NK-92 (cell line): Measurements from ENCODE around the gene SAMD4A.

Experiments
- DNase-seq: peaks from one replicate; lab custom pipeline; 2025; ENCODE audit not compliant: unreplicated experiment; lab: John Stamatoyannopoulos, UW

Gene SAMD4A, protein sequence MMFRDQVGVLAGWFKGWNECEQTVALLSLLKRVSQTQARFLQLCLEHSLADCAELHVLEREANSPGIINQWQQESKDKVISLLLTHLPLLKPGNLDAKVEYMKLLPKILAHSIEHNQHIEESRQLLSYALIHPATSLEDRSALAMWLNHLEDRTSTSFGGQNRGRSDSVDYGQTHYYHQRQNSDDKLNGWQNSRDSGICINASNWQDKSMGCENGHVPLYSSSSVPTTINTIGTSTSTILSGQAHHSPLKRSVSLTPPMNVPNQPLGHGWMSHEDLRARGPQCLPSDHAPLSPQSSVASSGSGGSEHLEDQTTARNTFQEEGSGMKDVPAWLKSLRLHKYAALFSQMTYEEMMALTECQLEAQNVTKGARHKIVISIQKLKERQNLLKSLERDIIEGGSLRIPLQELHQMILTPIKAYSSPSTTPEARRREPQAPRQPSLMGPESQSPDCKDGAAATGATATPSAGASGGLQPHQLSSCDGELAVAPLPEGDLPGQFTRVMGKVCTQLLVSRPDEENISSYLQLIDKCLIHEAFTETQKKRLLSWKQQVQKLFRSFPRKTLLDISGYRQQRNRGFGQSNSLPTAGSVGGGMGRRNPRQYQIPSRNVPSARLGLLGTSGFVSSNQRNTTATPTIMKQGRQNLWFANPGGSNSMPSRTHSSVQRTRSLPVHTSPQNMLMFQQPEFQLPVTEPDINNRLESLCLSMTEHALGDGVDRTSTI

DNA sequence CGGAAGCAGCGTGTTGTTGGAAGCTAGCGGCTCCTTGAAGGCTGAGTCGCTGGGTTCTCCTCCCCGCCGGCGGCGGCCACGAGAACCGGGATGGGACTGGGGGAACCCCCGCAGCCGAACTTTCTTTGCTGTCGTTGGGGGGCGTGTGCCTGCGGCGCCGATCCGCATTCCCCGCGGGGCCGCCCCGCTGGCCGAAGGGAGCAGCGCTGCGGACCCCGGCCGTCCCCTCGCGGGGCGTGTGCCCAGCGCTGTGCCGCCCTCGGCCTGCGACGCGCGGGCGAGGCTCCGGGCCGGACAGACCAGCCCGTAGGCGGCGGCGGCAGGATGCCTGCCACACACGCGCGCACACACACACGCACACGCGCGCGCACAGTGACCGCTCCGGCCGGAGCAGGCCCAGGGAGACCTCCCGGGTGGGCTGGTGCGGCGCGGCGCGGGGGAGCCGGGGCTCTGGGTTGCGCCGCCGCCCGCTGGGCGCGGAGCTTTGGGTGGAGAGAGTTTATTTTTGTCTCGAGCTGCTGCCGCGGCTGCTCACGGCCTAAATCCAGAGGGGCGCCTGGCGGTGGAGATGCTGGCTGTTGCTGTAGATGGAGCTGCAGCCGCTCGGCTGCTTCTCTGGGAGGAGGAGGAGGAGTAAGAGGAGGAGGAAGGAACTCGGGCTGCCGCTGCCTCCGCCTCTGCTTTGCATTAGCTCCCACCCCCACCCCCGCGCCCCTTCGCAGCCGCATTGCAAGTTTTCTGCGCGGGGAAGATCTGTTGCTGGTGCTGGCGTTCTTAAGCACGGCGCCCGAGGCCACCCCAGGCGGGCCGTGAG is at the start of gene SAMD4A:
Gene SAMD4A (plus strand): TSS at position 719 of the 814 bp plus-strand sequence. CDS start 789 bp downstream, outside the sequence.
- no peak for DNase-seq

DNA sequence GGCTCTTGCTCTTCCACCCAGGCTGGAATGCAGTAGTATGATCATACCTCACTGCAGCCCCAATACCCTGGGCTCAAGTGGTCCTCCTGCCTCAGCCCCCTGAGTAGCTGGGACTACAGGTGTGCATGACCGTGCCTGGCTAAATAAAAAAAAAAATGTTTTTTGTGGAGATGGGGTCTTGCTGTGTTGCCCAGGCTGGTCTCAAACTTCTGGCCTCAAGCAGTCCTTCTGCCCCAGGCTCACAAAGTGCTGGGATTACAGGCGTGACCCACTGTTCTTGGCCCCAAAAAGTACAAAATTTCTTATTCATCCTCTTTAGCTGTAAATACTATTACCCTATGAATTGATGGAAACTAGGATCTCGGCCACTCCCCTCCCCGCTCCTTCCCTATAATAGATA is 42.5 kb upstream of the SAMD4A start:
- DNase-seq = no peak

DNA sequence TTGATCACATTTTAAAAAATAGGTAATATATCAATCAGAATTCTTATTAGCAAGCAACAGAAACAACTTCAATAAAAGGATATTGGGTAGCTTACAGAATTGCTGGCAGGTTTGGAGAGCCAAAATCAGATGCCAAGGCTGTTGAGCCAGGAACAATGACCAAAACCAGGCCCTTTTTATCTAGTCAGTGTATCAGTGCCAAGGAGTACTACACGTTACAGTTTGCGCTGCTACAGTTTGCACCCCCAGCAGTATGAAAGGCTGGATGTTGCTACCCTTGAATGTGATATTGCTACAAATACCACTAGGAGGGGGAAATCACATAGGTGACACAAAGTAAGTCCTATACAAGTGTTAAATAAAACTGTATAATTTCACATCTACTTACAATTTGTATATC is 38.0 kb upstream of the SAMD4A start:
- no peak for DNase-seq

DNA sequence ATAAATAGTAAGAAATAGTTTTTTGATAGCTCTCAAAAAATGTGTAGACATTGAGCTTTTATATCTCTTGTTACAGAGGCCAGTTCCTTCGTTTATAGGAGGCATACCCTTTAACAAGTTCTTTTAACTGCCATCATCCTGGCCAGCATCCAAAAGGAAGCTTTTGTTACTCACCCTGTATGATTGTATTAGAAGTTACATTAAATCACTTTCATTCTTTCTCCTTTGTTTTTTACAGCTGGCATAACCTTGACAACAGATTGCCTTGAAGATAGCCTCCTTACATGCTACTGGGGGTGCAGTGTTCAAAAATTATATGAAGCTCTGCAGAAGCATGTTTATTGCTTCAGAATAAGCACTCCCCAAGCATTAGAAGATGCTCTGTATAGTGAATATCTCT is 37.1 kb upstream of the SAMD4A start:
- no peak for DNase-seq

DNA sequence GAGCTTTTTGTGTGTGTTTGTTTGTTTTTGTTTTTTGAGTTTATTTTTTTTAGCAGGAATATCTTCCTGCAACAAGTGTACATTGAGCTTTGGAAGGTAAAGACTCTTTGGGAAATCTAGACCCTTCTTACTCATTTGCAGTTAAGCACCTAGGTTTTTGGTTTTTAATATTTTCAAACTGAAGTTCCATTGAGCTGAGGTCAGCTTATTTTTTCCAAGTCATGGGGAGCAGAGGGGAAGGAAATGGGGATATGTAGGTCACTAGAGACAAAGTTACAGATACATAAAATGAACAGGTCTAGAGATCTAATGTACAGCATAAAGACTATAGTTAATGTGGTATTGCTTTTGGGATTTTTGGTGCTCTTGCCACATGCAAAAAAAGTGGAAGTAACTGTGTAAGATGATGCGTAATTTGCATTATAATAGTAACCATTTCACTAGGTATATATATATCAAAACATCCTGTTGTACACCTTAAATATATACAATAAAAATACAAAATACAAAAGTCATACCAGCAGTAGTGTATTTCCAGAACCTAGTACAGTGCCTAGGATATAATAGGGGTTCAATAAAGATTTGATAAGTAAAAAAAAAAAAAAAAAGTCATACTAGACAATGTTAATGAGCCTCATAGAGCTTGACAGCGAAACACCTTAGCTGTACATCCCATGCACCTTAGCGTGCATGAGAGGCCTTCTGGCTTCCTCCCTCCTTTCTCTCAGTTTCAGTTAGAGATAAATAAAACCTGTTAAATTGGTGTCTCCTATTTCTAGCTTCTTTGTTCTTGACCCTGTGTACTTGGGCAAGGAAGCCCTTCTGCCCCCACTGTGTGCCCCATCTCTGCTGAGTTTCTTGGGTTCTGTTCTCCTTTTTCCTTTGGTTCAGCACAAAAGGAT is 34.6 kb upstream of the SAMD4A start:
- DNase-seq = no peak

DNA sequence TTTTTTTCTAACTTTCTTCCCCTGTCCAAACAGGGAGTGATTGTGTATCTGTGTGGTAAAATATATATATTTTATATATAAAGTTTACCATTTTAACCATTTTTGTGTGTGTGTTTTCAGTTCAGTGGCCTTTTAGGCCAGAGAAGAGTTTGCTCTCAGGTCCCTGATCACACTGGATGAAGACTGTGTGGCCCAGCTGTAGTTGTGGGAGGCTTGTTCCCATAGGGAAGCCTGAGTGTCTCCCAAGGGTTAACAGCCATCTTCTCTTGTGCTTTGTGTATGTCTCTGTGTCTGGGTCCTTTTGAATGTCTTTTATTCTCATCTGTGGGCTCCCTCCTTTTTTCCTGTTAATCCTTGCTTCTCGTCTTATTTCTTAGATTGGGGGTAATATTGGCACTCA is 33.8 kb upstream of the SAMD4A start:
- no peak for DNase-seq

DNA sequence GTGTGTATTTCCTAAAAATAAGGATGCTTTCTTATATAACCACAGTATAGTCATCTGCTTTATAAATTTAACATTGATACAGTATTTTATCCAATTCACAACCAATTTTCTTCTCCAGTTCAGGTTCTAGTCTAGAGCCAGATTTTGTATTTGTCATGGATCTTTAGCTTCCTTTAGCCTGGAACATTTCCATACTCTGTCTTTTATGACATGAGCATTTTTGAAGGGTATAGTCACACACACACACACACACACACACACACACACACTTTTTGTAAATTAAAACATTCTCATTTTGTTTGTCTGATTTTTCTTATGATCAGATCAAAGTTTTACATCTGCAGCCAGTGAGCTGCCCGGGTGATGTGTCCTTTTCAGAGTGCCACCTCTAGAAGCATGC is 31.8 kb upstream of the SAMD4A start:
- DNase-seq = no peak

DNA sequence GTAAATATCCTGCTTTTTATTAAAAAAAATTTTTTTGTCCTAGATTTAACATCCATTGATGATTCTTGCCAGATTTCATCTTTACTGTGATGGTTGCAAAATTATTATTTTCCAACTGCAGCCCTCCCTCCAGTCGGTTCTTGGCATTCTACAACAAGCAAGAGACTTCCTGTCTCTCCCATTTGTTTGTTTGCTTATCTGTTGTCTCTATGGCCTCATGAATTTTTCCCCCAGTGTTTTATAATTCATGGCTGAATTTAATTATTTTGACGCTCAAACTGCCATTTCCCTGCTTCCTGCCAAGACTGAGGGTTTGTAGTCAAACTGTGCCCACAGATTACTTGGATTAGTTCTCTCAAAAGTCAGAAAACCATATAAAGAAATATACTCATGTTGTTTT is 31.3 kb upstream of the SAMD4A start:
- no peak for DNase-seq

DNA sequence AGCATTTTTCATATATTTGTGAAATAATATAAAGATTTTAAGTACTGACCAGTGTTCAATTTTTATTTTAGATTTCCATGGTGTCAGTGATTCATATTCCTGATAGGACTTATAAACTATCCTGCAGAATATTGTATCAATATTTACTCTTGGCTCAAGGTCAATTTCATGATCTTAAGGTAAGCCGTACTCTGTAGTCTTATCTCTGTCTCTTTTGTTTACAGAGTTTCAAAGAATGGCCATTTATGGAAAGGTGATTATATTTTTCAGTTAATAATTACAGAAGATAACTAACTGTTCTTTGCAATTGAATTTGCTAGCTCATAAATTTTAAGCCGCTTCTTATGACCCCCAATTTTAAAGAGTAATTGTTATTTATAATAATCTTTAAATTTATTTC is 29.3 kb upstream of the SAMD4A start:
- DNase-seq = no peak

DNA sequence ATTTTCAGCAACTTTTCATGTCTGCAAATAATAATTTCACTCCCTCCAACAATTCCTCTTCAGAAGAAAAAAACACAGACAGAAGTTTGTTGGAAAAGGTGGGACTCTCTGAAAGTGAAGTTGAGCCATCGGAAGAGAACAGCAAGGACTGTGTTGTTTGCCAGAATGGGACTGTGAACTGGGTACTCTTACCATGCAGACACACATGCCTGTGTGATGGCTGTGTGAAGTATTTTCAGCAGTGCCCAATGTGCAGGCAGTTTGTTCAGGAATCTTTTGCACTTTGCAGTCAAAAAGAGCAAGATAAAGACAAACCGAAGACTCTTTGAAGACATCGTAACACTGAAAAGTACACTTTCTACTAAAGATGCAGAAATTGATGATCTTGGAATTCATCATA is 28.9 kb upstream of the SAMD4A start:
- no peak for DNase-seq

DNA sequence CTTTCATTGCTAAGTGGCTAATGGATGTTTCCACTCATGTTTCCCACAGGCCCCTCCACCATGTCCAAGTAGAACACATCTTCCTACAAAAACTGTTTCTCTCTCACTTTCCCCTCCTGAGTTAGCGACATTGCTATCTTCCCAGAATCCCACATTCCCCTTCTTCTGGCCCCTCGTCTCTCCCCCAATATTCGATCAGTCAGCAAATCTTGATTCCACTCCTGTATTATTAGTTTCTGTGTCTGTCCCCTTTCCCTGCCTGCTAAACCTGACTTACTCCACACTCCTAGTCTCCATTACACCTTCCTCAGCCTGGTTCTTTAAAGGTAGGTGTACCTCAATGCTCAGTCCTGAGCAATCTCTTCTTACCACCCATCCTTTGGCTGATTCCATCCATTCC is 19.3 kb upstream of the SAMD4A start:
- DNase-seq = no peak

DNA sequence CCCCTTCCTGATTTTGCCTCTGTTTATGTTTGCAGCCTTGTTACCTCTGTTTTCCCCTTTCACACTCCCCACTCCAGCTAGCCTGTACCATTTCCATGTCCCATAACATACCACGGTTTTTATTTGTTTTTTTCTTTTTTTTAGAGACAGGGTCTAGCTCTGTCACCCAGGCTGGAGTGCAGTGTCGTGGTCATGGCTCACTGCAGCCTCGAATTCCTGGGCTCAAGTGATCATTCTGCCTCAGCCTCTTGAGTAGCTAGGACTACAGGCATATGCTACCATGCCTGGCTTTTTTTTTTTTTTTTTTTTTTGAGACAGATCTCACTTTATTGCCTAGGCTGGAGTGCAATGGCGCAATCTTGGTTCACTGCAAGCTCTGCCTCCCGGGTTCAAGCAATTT is 18.4 kb upstream of the SAMD4A start:
- no peak for DNase-seq

DNA sequence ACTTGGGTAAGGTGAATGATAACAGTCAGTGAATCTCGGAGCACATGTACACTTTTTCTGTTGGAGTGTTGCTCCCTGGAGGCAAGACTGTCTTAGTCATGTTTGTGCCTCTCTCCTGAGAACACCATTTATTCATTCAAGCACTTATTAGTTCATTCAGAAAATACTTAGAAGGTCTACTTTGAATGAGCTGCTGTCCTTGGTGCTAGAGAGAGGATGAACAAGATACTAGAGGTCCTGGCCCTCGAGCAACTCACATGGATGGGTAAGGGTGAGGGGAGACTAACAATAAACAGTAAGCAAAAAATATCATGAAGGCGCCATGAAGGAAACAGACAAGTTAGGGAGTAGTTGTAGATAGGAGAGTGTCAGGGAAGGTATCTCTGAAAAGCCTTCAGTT is 17.1 kb upstream of the SAMD4A start:
- DNase-seq = no peak

DNA sequence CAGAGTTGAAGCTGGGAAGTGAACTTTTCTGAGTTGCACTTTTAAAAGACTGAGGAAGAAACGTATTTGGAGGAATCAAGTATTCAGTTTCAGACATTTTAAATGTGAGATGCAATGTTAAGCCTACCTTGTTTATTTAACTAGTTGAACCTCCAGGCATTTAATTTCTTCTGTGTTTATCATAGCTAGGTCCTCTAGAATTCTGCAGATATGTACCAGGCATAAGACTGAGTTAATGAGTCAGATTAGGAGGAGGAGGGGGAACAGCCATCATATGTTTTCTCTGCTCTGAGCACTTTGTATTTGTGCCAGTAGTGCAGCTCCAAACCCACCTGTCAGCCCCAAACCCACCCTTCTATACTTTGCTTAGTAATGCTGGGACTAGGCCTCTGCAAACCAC is 16.4 kb upstream of the SAMD4A start:
- no peak for DNase-seq

DNA sequence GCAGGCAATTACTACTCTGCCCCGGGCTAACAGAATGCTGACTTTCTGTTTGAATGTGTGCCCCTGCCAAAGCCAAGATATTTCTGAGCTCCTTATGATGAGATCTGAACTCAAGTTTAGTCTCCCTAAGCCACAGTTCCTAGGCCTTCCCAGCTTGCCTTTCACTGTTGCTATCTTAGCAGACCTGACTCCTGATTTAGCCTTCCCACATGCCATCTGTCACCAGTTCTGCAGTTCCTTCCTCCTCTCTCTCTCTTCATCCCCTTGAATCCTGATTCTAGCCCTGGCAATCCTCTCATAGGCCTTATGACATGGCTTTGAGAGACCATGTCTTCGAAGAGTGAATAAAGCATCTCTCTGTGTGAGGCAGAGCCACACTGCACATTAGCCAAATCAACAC is 12.5 kb upstream of the SAMD4A start:
- DNase-seq = no peak

DNA sequence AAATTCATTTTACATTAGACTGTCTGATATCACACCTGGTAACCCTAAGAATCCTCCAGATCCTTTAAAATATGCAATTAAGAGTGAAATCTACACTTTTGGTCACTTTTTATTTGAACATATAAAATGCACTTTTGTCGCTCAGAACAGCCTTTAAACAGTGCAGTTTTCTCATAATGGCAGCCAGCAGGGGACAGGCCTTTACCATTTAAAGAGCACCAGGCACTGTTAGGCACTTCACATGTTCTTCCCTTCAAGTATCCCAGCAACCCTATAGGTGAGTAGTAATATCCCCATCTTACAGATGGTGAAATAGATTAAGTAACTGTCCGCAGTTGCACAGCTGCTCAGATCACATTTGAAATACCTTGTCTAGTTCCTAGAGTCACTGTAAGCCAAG is 11.3 kb upstream of the SAMD4A start:
- DNase-seq = no peak

DNA sequence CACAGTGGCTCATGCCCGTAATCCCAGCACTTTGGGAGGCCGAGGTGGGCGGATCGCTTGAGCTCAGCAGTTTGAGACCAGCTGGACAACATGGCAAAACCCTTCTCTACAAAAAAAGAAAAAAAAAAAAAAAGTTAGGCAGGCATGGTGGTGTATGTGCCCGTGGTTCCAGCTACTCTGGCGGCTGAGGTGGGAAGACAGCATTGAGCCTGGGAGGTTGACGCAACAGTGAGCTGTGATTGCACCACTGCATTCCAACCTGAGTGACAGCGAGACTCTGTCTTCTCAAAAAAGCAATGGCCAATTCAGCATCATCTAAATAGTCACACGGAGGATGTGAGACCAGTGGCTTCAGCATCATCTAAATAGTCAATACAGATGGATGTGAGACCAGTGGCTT is 10.4 kb upstream of the SAMD4A start:
- no peak for DNase-seq

DNA sequence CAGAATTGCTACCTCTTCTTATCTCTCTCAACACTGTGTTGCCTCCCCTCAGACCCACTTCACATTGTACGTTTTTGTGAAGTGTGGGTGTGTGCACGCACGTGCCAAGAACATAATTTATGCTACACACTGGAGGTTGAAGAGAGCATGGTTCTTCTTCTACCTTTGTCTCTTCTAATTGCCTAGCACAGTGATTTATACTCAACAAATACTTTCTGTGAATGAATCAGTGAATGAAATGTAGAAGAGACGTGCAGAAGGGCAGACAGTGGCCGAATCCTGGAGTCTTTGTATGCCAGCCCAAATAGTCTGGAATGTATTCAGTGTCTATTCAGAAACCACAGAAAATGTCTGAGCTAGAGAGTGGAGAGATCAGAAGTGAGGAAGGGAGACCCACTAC is 4.6 kb upstream of the SAMD4A start:
- DNase-seq = no peak

DNA sequence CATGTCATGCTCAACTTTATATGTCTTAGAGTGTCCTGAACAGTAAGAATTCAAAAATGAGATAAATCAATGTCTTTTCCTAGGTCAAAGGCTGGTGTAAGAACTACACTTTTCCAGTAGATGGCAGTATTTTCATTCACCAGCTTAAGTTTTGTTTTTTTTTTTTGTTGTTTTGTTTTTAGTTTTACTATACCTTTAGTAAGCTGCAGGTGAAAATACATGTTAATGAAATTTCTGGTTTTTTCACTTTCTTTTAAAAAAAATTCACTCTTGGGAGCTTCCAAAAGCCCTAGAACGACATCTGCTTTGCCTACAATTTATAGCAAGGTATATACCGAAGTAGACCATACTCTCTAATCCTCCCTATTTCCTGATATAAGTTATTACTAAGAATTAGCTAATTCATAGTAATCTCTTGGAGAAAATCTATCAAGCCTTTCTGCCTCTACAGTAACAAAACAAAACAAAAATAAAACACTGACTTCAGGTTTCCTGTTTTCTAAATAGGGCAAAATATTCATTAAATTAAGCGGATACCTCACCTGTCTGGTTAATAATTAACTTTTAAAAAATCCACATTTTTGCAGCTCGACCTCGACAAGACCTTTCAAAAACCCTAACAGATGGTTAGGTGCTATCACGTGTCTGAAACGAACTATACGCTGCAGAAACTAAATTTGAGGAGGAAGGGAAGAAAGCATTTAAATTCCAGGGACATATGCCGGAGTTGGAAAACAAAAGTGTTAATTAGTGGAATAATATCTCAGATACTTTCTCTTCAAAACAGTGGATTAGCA is 2.7 kb upstream of the SAMD4A start:
- DNase-seq = no peak
